WTC11 (cell line): Measurements from ENCODE around the gene OR10A6. TPM values are rescaled to one million over a fixed set of nuclear protein-coding genes. Genes with fewer than 3 reads are reported as not detected.

Experiments
- ATAC-seq: fragments of 200-7000 bp; cut with Tn5 transposase; 2 replicates; pipeline ENCODE4 v1.10.0; 2021; ENCODE audit warnings: mild to moderate bottlenecking, moderate library complexity
- CTCF ChIA-PET: fragments of 300-600 bp; sonication (Branson Sonifier 250); formaldehyde crosslinking; loops from one replicate; lab custom pipeline; 2021; ENCODE audit warnings: antibody characterized with exemption; lab: Charles Lee
- POLR2A ChIA-PET: fragments of 350-600 bp; sonication (Branson Sonifier 250); formaldehyde crosslinking; loops from one replicate; lab custom pipeline; 2021; ENCODE audit warnings: antibody characterized with exemption; lab: Charles Lee
- DNase-seq: peaks from one replicate; pipeline ENCODE4 v3.0.0; 2021; ENCODE audit warnings: low spot score
- H3K27ac Mint-ChIP-seq: 2 replicates; pipeline ENCODE4 v1.8.0; 2021; ENCODE audit warnings: mixed read lengths
- H3K27me3 Mint-ChIP-seq: 2 replicates; pipeline ENCODE4 v1.8.0; 2021; ENCODE audit warnings: low read depth, mild to moderate bottlenecking, moderate library complexity, mixed read lengths
- H3K36me3 Mint-ChIP-seq: 2 replicates; pipeline ENCODE4 v1.8.0; 2021; ENCODE audit warnings: mixed read lengths
- H3K4me1 Mint-ChIP-seq: 2 replicates; pipeline ENCODE4 v1.8.0; 2022; ENCODE audit warnings: mixed read lengths
- H3K4me3 Mint-ChIP-seq: 2 replicates; pipeline ENCODE4 v1.8.0; 2021; ENCODE audit warnings: mild to moderate bottlenecking, moderate library complexity, mixed read lengths
- H3K9me3 Mint-ChIP-seq: 2 replicates; pipeline ENCODE4 v1.8.0; 2021; ENCODE audit warnings: mixed read lengths
- ATF6 ChIP-seq: sonication (generic); formaldehyde crosslinking; IDR thresholded peaks from 2 replicates; pipeline ENCODE4 v1.8.1; 2023; ENCODE audit warnings: mild to moderate bottlenecking, missing genetic modification reagents
- CBFB ChIP-seq: sonication (generic); formaldehyde crosslinking; IDR thresholded peaks from 2 replicates; pipeline ENCODE4 v1.8.1; 2022; ENCODE audit warnings: mild to moderate bottlenecking, low read depth, missing genetic modification reagents
- FOXK1 ChIP-seq: sonication (generic); formaldehyde crosslinking; IDR thresholded peaks from 2 replicates; pipeline ENCODE4 v1.8.0; 2022; ENCODE audit warnings: mild to moderate bottlenecking, moderate library complexity, missing genetic modification reagents
- FOXP1 ChIP-seq: sonication (generic); formaldehyde crosslinking; IDR thresholded peaks from 2 replicates; pipeline ENCODE4 v1.8.0; 2022; ENCODE audit warnings: missing genetic modification reagents, mild to moderate bottlenecking, moderate library complexity, borderline replicate concordance
- FOXP4 ChIP-seq: sonication (generic); formaldehyde crosslinking; IDR thresholded peaks from 2 replicates; pipeline ENCODE4 v1.8.0; 2022; ENCODE audit warnings: mild to moderate bottlenecking, missing genetic modification reagents
- IRF1 ChIP-seq: sonication (generic); formaldehyde crosslinking; IDR thresholded peaks from 2 replicates; pipeline ENCODE4 v1.8.0; 2023; ENCODE audit warnings: missing genetic modification reagents
- KAT7 ChIP-seq: sonication (generic); formaldehyde crosslinking; IDR thresholded peaks from 2 replicates; pipeline ENCODE4 v1.8.1; 2023; ENCODE audit warnings: missing genetic modification reagents, mild to moderate bottlenecking, borderline replicate concordance
- NFYB ChIP-seq: sonication (generic); formaldehyde crosslinking; conservative IDR thresholded peaks from 2 replicates; pipeline ENCODE4 v1.8.0; 2022; ENCODE audit warnings: low read depth, missing genetic modification reagents
- NR1H2 ChIP-seq: sonication (generic); formaldehyde crosslinking; IDR thresholded peaks from 2 replicates; pipeline ENCODE4 v1.9.0; 2021; ENCODE audit warnings: mild to moderate bottlenecking, moderate library complexity, missing genetic modification reagents
- NR2C2 ChIP-seq: sonication (generic); formaldehyde crosslinking; IDR thresholded peaks from 2 replicates; pipeline ENCODE4 v1.8.0; 2022; ENCODE audit warnings: mild to moderate bottlenecking, missing genetic modification reagents
- NR3C1 ChIP-seq: sonication (generic); formaldehyde crosslinking; conservative IDR thresholded peaks from 2 replicates; pipeline ENCODE4 v1.8.1; 2023; ENCODE audit warnings: low read depth, mild to moderate bottlenecking, missing genetic modification reagents
- PRDM15 ChIP-seq: sonication (generic); formaldehyde crosslinking; IDR thresholded peaks from 2 replicates; pipeline ENCODE4 v1.8.0; 2022; ENCODE audit warnings: missing genetic modification reagents
- SMAD3 ChIP-seq: sonication (generic); formaldehyde crosslinking; IDR thresholded peaks from 2 replicates; pipeline ENCODE4 v1.8.0; 2022; ENCODE audit warnings: missing genetic modification reagents, mild to moderate bottlenecking, borderline replicate concordance
- SOX15 ChIP-seq: fragments of 250-450 bp; sonication (Bioruptor Pico); IDR thresholded peaks from 2 replicates; pipeline ENCODE4 v1.9.0; 2021; ENCODE audit warnings: mild to moderate bottlenecking
- SP1 ChIP-seq: sonication (generic); formaldehyde crosslinking; conservative IDR thresholded peaks from 2 replicates; pipeline ENCODE4 v1.8.1; 2022; ENCODE audit warnings: missing genetic modification reagents
- TP53 ChIP-seq: sonication (generic); formaldehyde crosslinking; IDR thresholded peaks from 2 replicates; pipeline ENCODE4 v1.8.1; 2023; ENCODE audit warnings: mild to moderate bottlenecking, missing genetic modification reagents
- USF1 ChIP-seq: sonication (generic); formaldehyde crosslinking; IDR thresholded peaks from 2 replicates; pipeline ENCODE4 v1.8.0; 2022; ENCODE audit warnings: mild to moderate bottlenecking, missing genetic modification reagents
- ZBTB21 ChIP-seq: sonication (generic); formaldehyde crosslinking; IDR thresholded peaks from 2 replicates; pipeline ENCODE4 v1.8.1; 2023; ENCODE audit warnings: mild to moderate bottlenecking, missing genetic modification reagents, borderline replicate concordance
- total RNA-seq: library from RNA; stranded (reverse); gene quantifications from 3 replicates; pipeline ENCODE4 v1.2.3, GENCODE V29; 2021
- TF ChIP-seq, protein P1 (sequence below): sonication (generic); formaldehyde crosslinking; IDR thresholded peaks from 2 replicates; pipeline ENCODE4 v1.8.1; 2022; ENCODE audit warnings: low read depth, missing genetic modification reagents, borderline replicate concordance
- TF ChIP-seq, protein P2 (sequence below): sonication (generic); formaldehyde crosslinking; IDR thresholded peaks from 2 replicates; pipeline ENCODE4 v1.8.1; 2023; ENCODE audit warnings: mild to moderate bottlenecking, missing genetic modification reagents, moderate library complexity

The OR10A6 gene
- total RNA-seq, 1 experiment from 2014 or later, result not detected

GRCh38 chr11:7964873-7965272 is 33.8 kb upstream of the OR10A6 start:
- no peak overlapping the region for H3K27ac Mint-ChIP-seq
- ATAC-seq, result no peak
- ChIA-PET CTCF (interaction anchor here (0.8 to 3.5 kb wide), 2 partner anchors 22 to 134 kb away, joined by 4 to 9 read pairs; partner anchors contain the start of gene EIF3F), POLR2A (interaction anchor here (1.1 kb wide), 2 partner anchors 11 to 22 kb away, joined by 3 to 4 read pairs; partner anchors contain the start of gene EIF3F)
- H3K4me1 Mint-ChIP-seq, result peaks cover 38% of the 10 kb centered on the region
- peaks cover 5% of the 10 kb centered on the region for H3K36me3 Mint-ChIP-seq
- peaks cover 8% of the 10 kb centered on the region for H3K9me3 Mint-ChIP-seq
- TF ChIP-seq, protein P1, sequence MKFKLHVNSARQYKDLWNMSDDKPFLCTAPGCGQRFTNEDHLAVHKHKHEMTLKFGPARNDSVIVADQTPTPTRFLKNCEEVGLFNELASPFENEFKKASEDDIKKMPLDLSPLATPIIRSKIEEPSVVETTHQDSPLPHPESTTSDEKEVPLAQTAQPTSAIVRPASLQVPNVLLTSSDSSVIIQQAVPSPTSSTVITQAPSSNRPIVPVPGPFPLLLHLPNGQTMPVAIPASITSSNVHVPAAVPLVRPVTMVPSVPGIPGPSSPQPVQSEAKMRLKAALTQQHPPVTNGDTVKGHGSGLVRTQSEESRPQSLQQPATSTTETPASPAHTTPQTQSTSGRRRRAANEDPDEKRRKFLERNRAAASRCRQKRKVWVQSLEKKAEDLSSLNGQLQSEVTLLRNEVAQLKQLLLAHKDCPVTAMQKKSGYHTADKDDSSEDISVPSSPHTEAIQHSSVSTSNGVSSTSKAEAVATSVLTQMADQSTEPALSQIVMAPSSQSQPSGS (CRISPR knock-in tag), result no peak
- TF ChIP-seq FOXK1 (CRISPR knock-in tag), result no peak
- no peak for TF ChIP-seq ZBTB21 (CRISPR knock-in tag)
- no peak for TF ChIP-seq NFYB
- no peak for TF ChIP-seq SMAD3 (CRISPR knock-in tag)
- TF ChIP-seq IRF1 (CRISPR knock-in tag), result no peak
- TF ChIP-seq NR3C1 (CRISPR knock-in tag), result no peak
- no peak for TF ChIP-seq USF1 (CRISPR knock-in tag)
- no peak for TF ChIP-seq TP53 (CRISPR knock-in tag)
- TF ChIP-seq SP1 (CRISPR knock-in tag), result no peak
- no peak for TF ChIP-seq PRDM15
- TF ChIP-seq, protein P2, sequence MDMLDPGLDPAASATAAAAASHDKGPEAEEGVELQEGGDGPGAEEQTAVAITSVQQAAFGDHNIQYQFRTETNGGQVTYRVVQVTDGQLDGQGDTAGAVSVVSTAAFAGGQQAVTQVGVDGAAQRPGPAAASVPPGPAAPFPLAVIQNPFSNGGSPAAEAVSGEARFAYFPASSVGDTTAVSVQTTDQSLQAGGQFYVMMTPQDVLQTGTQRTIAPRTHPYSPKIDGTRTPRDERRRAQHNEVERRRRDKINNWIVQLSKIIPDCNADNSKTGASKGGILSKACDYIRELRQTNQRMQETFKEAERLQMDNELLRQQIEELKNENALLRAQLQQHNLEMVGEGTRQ (CRISPR knock-in tag), result no peak
- no peak for TF ChIP-seq SOX15
- TF ChIP-seq KAT7 (CRISPR knock-in tag), result no peak
- no peak for DNase-seq
- no peaks in the 10 kb centered on the region; the same call in 1 of the 2 replicates for H3K27me3 Mint-ChIP-seq
- no peak overlapping the region for H3K4me3 Mint-ChIP-seq

GRCh38 chr11:7964261-7964660 is 33.2 kb upstream of the OR10A6 start:
- no peak overlapping the region for H3K4me3 Mint-ChIP-seq
- ChIA-PET CTCF (interaction anchor here (3.5 kb wide), 1 partner anchor 23 kb away, joined by 9 read pairs; the partner anchor contains the start of gene EIF3F), POLR2A (interaction anchor here (1.1 kb wide), 1 partner anchor 11 kb away, joined by 3 read pairs; no protein-coding TSS in a partner anchor)
- DNase-seq (no peak), ATAC-seq (no peak)
- H3K4me1 Mint-ChIP-seq, result peaks cover 31% of the 10 kb centered on the region
- peaks cover 5% of the 10 kb centered on the region for H3K36me3 Mint-ChIP-seq
- peaks cover 8% of the 10 kb centered on the region for H3K9me3 Mint-ChIP-seq
- H3K27me3 Mint-ChIP-seq, result no peaks in the 10 kb centered on the region; the same call in 1 of the 2 replicates
- no peak overlapping the region for H3K27ac Mint-ChIP-seq
- TF ChIP-seq NFYB, result no peak
- TF ChIP-seq SOX15, result no peak
- TF ChIP-seq ATF6 (CRISPR knock-in tag), result no peak
- TF ChIP-seq SP1 (CRISPR knock-in tag), result no peak
- no peak for TF ChIP-seq FOXP1 (CRISPR knock-in tag)
- TF ChIP-seq, protein P1 (CRISPR knock-in tag), result no peak
- no peak for TF ChIP-seq CBFB (CRISPR knock-in tag)
- TF ChIP-seq FOXP4 (CRISPR knock-in tag), result no peak
- TF ChIP-seq NR2C2 (CRISPR knock-in tag), result no peak
- no peak for TF ChIP-seq NR1H2
